ENCODE data around the gene GLT1D1. TPM values are rescaled to one million over a fixed set of nuclear protein-coding genes. Genes with fewer than 3 reads are reported as not detected.

GLT1D1 gene
- total RNA-seq, 4 donors from 2014 or later: 0.26 to 3.6 (median 2.9) TPM; not detected in 1

DNA sequence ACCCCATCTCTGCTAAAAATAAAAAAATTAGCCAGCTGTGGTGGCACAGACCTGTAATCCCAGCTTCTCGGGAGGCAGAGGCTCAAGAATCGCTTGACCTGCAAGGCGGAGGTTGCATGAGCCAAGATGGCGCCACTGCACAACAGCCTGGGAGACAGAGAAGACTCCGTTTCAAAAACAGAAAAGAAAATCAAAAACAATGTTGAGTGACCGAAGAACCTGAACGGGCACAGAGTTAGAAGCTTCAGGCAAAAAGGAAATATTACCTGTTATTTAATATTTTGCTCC, 3.5 kb downstream of the GLT1D1 start:
- Histone ChIP-seq H3K9me3 (no peaks in the 10 kb centered on the region), H3K27ac (no peak overlapping the region), H3K4me1 (no peaks in the 10 kb centered on the region), H3K36me3 (no peaks in the 10 kb centered on the region), H3K4me3 (no peak overlapping the region), H3K27me3 (no peaks in the 10 kb centered on the region)
- intact Hi-C loops (cut with DNase I; ENCODE audit: low total_unique reads): no loop called here
- no peak for DNase-seq
- TF ChIP-seq POLR2A (IDR thresholded peaks at IDR 0.05): no peak
- TF ChIP-seq, protein P1, sequence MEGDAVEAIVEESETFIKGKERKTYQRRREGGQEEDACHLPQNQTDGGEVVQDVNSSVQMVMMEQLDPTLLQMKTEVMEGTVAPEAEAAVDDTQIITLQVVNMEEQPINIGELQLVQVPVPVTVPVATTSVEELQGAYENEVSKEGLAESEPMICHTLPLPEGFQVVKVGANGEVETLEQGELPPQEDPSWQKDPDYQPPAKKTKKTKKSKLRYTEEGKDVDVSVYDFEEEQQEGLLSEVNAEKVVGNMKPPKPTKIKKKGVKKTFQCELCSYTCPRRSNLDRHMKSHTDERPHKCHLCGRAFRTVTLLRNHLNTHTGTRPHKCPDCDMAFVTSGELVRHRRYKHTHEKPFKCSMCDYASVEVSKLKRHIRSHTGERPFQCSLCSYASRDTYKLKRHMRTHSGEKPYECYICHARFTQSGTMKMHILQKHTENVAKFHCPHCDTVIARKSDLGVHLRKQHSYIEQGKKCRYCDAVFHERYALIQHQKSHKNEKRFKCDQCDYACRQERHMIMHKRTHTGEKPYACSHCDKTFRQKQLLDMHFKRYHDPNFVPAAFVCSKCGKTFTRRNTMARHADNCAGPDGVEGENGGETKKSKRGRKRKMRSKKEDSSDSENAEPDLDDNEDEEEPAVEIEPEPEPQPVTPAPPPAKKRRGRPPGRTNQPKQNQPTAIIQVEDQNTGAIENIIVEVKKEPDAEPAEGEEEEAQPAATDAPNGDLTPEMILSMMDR (IDR thresholded peaks at IDR 0.05): no peak

- no peaks in the 10 kb centered on the region for H3K27me3 ChIP-seq
- H3K36me3 ChIP-seq: no peaks in the 10 kb centered on the region
- H3K4me3 ChIP-seq: no peak overlapping the region
- no peaks in the 10 kb centered on the region for H3K9me3 ChIP-seq
- intact Hi-C loops (cut with DNase I; ENCODE audit: low total_unique reads): no loop called here
- TF ChIP-seq POLR2A (IDR thresholded peaks at IDR 0.05): no peak
- TF ChIP-seq, protein P1 (IDR thresholded peaks at IDR 0.05): no peak
- no peak overlapping the region for H3K27ac ChIP-seq
- no peak for DNase-seq
- H3K4me1 ChIP-seq: no peaks in the 10 kb centered on the region
Measured at GRCh38 chr12:128857133-128857763, 4.0 kb downstream of the GLT1D1 start.

GRCh38 chr12:128859311-128859710, 6.0 kb downstream of the GLT1D1 start:
- Histone ChIP-seq H3K4me3 (no peak overlapping the region), H3K36me3 (no peaks in the 10 kb centered on the region), H3K27ac (no peak overlapping the region), H3K4me1 (no peaks in the 10 kb centered on the region), H3K9me3 (no peaks in the 10 kb centered on the region), H3K27me3 (no peaks in the 10 kb centered on the region)
- DNase-seq: no peak
- intact Hi-C loops (cut with DNase I; ENCODE audit: low total_unique reads): no loop called here
- TF ChIP-seq, protein P1 (IDR thresholded peaks at IDR 0.05): no peak
- no peak for TF ChIP-seq POLR2A (IDR thresholded peaks at IDR 0.05)

GRCh38 chr12:128861226-128862016, 8.1 kb downstream of the GLT1D1 start:
- Histone ChIP-seq H3K27me3 (no peaks in the 10 kb centered on the region), H3K9me3 (no peaks in the 10 kb centered on the region)

DNA sequence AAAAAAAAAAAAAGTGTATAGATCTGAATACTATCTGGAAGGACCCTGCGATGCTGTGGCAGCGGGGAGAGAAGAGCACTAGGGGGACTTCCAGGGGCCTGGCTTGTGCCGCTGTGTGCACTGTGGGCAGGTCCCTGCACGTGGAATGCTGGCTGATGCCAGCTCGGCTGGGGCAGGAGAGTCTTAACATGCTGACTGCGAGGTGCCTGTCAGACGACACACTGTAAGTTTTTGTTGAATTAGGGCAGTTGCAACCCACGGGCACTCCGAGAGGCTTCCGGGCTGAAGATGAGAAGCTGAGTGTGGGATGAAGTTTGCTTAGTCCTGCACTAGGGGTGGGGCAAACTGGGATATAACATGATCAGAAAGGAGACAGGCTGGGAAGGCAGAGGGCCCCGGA, 10.7 kb downstream of the GLT1D1 start:
- H3K27ac ChIP-seq: no peak overlapping the region
- no peaks in the 10 kb centered on the region for H3K36me3 ChIP-seq
- TF ChIP-seq, protein P1 (IDR thresholded peaks at IDR 0.05): no peak
- no peak for TF ChIP-seq POLR2A (IDR thresholded peaks at IDR 0.05)
- no peaks in the 10 kb centered on the region for H3K4me1 ChIP-seq
- intact Hi-C loops (cut with DNase I; ENCODE audit: low total_unique reads): no loop called here
- no peaks in the 10 kb centered on the region for H3K27me3 ChIP-seq
- no peaks in the 10 kb centered on the region for H3K9me3 ChIP-seq
- no peak overlapping the region for H3K4me3 ChIP-seq
- no peak for DNase-seq

More at GRCh38 chr12:128861226-128862016, 8.1 kb downstream of the GLT1D1 start:
- Histone ChIP-seq H3K4me1 (no peaks in the 10 kb centered on the region), H3K4me3 (no peak overlapping the region), H3K36me3 (no peaks in the 10 kb centered on the region), H3K27ac (no peak overlapping the region)
- intact Hi-C loops (cut with DNase I; ENCODE audit: low total_unique reads): no loop called here
- no peak for DNase-seq
- TF ChIP-seq, protein P1 (IDR thresholded peaks at IDR 0.05): no peak
- TF ChIP-seq POLR2A (IDR thresholded peaks at IDR 0.05): no peak

All from uterus (tissue), 4 donors.